ENCODE data around the gene KCNN3. TPM values are rescaled to one million over a fixed set of nuclear protein-coding genes. Genes with fewer than 3 reads are reported as not detected.

Gene KCNN3
- total RNA-seq, 1 donor from 2014 or later = under 0.01 TPM

GRCh38 chr1:154855186-154855851 is 14.8 kb downstream of the KCNN3 start:
- no peak for DNase-seq (ENCODE audit: low read depth)
- TF ChIP-seq CTCF (conservative IDR thresholded peaks at IDR 0.05; ENCODE audit: low read depth, low read length) = no peak
- H3K4me3 ChIP-seq (ENCODE audit: low read depth, low read length) = no peak overlapping the region

DNA sequence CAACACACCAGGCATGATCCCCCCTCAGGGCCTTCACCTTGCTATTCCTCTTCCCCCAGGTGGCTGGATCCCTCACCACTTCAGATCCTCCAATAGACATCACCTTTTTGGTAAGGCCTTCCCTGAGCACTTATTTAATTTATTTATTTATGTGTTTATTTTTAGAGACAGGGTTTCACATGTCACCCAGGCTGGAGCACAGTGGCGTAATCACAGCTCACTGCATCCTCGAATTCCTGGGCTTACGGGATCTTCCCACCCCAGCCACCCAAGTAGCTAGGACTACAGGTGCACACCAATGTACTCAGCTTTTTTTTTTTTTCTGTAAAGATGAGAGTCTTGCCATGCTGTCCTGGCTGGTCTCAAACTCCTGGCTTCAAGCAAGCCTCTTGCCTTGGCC is 17.2 kb downstream of the KCNN3 start:
- H3K4me3 ChIP-seq (ENCODE audit: low read depth, low read length) = no peak overlapping the region
- no peak for TF ChIP-seq CTCF (conservative IDR thresholded peaks at IDR 0.05; ENCODE audit: low read depth, low read length)
- DNase-seq (ENCODE audit: low read depth) = no peak

- no peak overlapping the region for H3K4me3 ChIP-seq (ENCODE audit: low read depth, low read length)
- no peak for TF ChIP-seq CTCF (conservative IDR thresholded peaks at IDR 0.05; ENCODE audit: low read depth, low read length)
- no peak for DNase-seq (ENCODE audit: low read depth)
Observed at GRCh38 chr1:154851392-154852177, 18.5 kb downstream of the KCNN3 start.

DNA sequence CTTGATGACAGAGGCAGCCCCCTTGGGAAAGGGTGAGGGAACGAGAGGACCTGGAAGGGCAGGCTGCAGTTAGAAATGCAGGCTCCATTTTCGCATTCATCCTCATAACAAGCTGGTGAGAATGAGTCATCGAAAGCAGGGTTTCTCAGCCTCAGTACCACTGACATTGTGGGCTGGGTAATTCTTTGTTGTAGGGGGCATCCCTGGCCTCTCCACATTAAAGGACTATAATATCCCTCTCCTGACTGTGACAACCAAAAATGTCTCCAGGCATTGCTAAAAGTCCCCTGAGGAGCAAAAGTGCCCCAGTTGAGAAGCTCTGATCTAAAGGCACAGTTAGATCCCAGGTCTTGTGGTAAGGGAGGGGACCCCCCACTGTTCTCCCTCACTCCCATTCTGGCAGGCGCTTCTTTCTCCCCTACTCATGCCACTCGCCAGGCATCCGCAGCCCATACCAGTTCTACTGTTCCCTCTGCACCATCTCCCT is 20.4 kb downstream of the KCNN3 start:
- no peak for DNase-seq (ENCODE audit: low read depth)
- H3K4me3 ChIP-seq (ENCODE audit: low read depth, low read length) = no peak overlapping the region
- TF ChIP-seq CTCF (conservative IDR thresholded peaks at IDR 0.05; ENCODE audit: low read depth, low read length) = no peak

DNA sequence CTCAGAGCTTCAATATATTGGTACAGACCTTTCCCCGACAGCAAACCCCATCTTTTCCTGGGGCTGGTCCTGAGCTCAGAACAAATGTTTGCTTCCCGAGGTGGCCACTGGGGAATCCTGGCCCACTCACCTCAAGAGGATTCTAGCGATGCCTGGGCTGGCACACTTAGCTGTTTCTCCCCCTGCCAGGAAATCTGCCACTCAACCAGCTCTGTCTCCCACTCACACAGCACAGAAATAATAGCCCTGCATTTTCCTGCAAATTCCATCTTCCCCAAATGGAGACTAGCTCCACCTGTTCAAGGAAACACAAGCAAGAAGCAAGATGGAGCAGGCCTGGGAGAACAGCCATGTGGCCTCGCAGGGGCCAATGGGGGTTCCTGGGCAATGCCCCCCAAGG is 21.1 kb downstream of the KCNN3 start:
- TF ChIP-seq CTCF (conservative IDR thresholded peaks at IDR 0.05; ENCODE audit: low read depth, low read length) = no peak
- no peak for DNase-seq (ENCODE audit: low read depth)
- no peak overlapping the region for H3K4me3 ChIP-seq (ENCODE audit: low read depth, low read length)

- DNase-seq (ENCODE audit: low read depth) = no peak
- no peak overlapping the region for H3K4me3 ChIP-seq (ENCODE audit: low read depth, low read length)
- no peak for TF ChIP-seq CTCF (conservative IDR thresholded peaks at IDR 0.05; ENCODE audit: low read depth, low read length)
Observed at GRCh38 chr1:154847891-154848290, 22.2 kb downstream of the KCNN3 start.
